Measurements from ENCODE around the gene KSR2.

DNA sequence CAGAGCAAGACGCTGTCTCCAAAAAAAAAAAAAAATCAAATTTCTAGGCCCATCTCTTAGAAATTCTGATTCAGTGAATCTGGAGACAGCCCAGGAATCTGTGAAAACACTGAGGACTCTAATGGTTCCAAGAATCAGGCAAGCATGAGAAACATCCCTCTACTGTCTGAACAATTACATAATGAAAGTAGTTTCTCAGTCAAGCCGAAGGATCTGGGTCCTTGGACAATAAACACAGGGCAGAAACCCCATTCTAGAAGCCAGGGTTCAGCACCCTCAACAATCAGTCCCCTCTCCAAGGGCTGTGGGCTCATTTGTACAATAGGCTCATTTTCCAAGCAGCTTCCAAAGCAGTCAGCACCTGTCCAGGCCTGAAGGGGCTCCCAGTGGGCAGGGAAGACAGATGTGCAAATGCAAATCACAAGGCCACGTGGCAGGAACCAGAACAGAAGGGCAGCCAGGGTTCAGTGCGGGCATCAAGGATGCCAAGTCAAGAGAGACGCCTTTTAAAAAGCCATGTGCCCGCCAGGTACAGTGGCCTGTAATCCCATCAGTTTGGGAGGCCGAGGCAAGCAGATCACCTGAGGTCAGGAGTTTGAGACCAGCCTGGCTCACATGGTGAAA is 96.1 kb downstream of the KSR2 start:
- TF ChIP-seq, protein P1, sequence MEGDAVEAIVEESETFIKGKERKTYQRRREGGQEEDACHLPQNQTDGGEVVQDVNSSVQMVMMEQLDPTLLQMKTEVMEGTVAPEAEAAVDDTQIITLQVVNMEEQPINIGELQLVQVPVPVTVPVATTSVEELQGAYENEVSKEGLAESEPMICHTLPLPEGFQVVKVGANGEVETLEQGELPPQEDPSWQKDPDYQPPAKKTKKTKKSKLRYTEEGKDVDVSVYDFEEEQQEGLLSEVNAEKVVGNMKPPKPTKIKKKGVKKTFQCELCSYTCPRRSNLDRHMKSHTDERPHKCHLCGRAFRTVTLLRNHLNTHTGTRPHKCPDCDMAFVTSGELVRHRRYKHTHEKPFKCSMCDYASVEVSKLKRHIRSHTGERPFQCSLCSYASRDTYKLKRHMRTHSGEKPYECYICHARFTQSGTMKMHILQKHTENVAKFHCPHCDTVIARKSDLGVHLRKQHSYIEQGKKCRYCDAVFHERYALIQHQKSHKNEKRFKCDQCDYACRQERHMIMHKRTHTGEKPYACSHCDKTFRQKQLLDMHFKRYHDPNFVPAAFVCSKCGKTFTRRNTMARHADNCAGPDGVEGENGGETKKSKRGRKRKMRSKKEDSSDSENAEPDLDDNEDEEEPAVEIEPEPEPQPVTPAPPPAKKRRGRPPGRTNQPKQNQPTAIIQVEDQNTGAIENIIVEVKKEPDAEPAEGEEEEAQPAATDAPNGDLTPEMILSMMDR (IDR thresholded peaks at IDR 0.05): no peak
- TF ChIP-seq POLR2A (IDR thresholded peaks at IDR 0.05) (no peak), POLR2AphosphoS5 (IDR thresholded peaks at IDR 0.05; ENCODE audit: insufficient read depth in 1 of 2, low read depth in 1 of 2) (no peak)
